Omental fat pad (tissue), 4 donors: ENCODE results near the gene MAP1LC3A. TPM values are rescaled to one million over a fixed set of nuclear protein-coding genes. Genes with fewer than 3 reads are reported as not detected.

Experiments used
- ATAC-seq: fragments of 150-250 bp; one replicate; pipeline ENCODE4 v1.9.1; 2016; ENCODE audit warnings: mild to moderate bottlenecking, moderate library complexity; ENCODE audit not compliant: low FRiP score
- DNase-seq: peaks from one replicate; pipeline ENCODE4 v3.0.0-alpha.2; 2019; ENCODE audit warnings: low spot score
- total RNA-seq, 4 donors: library from RNA; depleted of rRNA; stranded (reverse); fragments of >200 nt; gene quantifications; one replicate each; pipeline ENCODE4 v1.1.0, GENCODE V29; 2016
- TF ChIP-seq, protein P1 (sequence below), 3 donors: fragments of 450-650 bp; IDR thresholded peaks; one replicate each; pipeline ENCODE4 v1.5.1; 2016 to 2017; ENCODE audit warnings: antibody characterized with exemption in 3 of 3, mild to moderate bottlenecking in 3 of 3, moderate library complexity in 2 of 3

The MAP1LC3A gene
- total RNA-seq, 4 donors from 2014 or later: 50.1 to 76.1 (median 55.9) TPM

DNA sequence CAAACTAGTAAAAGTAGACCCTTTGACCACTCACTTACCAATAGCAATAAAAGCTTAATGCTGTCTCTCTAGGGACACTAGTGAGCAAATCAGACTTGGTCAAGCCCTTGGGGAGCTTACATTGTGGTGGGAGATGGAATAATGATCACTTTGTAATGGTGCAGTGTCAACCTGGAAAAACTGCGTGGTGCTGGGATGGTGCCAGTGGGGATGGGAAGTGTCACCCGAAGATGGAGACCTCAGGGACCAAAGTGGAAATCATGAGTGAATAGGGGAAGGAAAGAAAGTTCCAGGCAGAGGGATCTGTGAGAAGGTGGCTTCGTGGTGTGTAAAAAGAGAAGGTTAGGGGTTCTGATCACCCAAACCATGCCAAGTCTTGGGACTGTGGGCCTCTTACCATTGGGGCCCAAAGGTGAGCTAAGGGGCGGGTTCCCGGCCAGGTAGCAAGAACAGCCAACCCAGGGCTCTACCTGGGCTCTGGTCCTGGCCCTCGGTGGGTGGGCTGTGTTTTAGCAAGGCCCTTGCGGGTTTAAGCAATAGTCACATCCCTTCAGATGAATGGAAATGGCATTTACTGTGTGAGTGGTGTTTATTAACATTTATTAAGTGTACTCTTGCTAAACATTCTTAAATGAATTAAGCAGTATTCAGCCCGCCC is 26.8 kb upstream of the MAP1LC3A start:
- TF ChIP-seq, protein P1, sequence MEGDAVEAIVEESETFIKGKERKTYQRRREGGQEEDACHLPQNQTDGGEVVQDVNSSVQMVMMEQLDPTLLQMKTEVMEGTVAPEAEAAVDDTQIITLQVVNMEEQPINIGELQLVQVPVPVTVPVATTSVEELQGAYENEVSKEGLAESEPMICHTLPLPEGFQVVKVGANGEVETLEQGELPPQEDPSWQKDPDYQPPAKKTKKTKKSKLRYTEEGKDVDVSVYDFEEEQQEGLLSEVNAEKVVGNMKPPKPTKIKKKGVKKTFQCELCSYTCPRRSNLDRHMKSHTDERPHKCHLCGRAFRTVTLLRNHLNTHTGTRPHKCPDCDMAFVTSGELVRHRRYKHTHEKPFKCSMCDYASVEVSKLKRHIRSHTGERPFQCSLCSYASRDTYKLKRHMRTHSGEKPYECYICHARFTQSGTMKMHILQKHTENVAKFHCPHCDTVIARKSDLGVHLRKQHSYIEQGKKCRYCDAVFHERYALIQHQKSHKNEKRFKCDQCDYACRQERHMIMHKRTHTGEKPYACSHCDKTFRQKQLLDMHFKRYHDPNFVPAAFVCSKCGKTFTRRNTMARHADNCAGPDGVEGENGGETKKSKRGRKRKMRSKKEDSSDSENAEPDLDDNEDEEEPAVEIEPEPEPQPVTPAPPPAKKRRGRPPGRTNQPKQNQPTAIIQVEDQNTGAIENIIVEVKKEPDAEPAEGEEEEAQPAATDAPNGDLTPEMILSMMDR (IDR thresholded peaks at IDR 0.05): no peak
- DNase-seq (no peak), ATAC-seq (no peak)

DNA sequence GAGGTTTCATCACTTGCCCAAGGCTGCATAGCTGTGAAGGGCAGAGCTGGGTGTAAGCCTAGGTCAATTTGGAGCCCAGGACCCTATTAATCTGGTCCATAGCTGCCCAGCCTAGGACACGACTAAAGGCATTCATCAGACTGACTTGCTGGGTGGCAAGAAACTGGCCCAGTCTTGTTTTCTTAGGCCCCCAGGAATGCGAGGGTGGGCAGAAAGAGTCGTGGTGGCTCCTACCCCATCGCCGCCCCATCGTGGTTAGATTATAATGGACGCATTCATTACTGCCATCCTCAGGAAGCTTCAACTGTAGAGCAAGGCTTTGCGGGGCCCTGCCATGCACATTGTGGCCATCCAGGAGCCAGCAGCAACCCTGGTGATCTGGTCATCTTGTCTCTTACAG is 26.2 kb upstream of the MAP1LC3A start:
- DNase-seq (no peak), ATAC-seq (no peak)
- TF ChIP-seq, protein P1 (IDR thresholded peaks at IDR 0.05): no peak

DNA sequence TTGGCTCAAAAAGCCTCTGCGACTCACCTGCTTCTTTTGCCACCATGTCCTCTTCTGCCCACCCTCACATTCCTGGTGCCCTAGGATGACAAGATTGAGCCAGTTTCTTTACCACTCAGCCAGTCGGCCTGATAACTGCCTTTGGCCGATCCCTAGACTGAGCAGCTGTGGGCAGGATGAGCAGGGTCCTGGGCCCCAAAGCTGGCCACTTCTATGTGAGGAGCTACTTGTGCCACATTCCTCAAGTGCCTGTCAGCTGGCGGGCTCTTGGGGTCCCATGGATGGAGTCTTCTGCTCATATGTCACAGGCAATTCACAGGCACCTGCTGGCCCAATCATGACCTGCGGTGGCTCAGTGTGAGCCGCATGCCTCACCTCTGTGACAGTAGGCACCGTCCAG is 25.8 kb upstream of the MAP1LC3A start:
- no peak for DNase-seq

GRCh38 chr20:34534391-34535165 is 23.9 kb upstream of the MAP1LC3A start:
- DNase-seq: no peak
- TF ChIP-seq, protein P1 (IDR thresholded peaks at IDR 0.05): no peak
- no peak for ATAC-seq

More for the DNA sequence above, 25.8 kb upstream of the MAP1LC3A start:
- ATAC-seq: no peak
- TF ChIP-seq, protein P1 (IDR thresholded peaks at IDR 0.05): no peak

DNA sequence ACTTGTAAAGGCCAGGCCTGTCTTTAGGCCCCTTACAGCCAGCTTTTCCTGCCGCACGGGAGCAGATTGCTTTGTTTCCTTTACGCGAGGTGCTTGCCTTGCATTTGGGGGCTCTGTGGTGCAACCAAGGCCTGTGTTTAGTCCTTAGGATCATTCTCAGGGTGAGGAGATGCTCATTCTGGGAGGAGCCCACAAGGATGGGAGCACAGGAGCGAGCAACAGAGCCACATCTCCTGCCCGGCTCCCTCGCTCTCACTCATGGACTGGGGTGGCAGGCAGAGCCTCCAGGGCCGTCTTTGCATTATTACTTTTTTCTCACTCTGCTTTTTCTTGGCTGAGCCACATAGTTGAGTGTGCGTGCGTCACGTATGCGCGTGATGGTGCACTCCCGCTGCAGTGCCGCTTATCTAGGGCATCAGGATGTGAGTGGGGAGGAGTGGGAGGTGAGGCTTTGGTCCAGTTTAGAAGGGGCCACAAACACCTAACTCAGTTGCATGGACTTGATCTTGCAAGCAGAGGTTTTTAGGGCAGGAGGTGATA is 23.1 kb upstream of the MAP1LC3A start:
- DNase-seq (no peak), ATAC-seq (no peak)
- TF ChIP-seq, protein P1 (IDR thresholded peaks at IDR 0.05): no peak

DNA sequence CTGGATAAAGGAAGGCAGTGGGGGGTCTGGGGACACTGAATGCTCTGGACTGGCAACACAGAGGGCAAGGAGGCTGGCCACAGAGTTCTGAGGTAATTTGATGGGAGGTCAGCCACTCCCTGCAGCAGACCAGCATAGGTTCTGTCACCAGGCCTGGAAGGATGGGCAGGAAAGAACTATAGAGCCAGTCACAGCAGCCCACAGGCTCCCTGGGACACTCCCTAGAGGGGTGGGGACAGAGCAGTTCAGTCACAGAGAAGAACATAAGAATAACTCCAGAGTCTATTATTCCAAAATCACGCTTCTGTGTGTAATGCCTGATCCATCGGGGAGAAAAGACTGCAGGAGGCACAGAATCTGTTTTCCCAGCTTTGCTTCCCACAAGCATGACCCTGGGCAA is 22.7 kb upstream of the MAP1LC3A start:
- DNase-seq (no peak), ATAC-seq (no peak)
- TF ChIP-seq, protein P1 (IDR thresholded peaks at IDR 0.05): no peak
